ENCODE data around the gene LIMK1.

Gene LIMK1

DNA sequence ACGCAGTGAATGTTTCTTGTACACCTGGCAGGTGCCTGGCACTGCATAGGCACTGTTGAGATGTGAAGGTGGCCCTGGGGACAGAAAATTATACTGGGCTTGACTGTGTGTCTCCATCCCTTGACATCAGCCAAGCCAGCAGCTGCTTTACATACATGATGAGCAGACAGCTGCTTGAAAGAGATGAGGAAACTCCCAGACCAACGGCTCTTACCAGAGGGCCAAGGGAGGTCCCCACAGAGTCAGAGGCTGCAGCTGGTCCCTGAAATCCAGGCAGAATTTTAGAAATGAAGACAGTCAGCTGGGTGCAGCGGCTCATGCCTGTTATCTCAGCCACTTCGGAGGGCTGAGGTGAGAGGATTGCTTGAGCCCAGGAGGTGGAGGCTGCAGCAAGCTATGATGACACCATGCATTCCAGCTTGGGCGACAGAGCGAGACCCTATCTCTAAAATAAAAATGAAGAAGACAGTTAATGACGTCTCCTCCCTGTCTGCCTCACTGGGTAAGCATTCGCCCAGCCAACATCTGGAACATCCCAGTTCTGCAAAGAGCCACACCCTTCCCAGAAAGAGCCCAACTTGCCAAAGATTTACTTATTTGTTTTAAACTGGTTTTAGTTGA, 17.6 kb downstream of the LIMK1 start:
- H3F3A ChIP-seq (ENCODE audit: low read depth) = no peaks in the 10 kb centered on the region
- H3K79me2 ChIP-seq (ENCODE audit: insufficient read depth, low read length) = no peaks in the 10 kb centered on the region; the same call in 1 of the 2 replicates
- no peak for TF ChIP-seq EZH2phosphoT487 (IDR thresholded peaks at IDR 0.05; ENCODE audit: borderline replicate concordance)
- TF ChIP-seq, protein P1, sequence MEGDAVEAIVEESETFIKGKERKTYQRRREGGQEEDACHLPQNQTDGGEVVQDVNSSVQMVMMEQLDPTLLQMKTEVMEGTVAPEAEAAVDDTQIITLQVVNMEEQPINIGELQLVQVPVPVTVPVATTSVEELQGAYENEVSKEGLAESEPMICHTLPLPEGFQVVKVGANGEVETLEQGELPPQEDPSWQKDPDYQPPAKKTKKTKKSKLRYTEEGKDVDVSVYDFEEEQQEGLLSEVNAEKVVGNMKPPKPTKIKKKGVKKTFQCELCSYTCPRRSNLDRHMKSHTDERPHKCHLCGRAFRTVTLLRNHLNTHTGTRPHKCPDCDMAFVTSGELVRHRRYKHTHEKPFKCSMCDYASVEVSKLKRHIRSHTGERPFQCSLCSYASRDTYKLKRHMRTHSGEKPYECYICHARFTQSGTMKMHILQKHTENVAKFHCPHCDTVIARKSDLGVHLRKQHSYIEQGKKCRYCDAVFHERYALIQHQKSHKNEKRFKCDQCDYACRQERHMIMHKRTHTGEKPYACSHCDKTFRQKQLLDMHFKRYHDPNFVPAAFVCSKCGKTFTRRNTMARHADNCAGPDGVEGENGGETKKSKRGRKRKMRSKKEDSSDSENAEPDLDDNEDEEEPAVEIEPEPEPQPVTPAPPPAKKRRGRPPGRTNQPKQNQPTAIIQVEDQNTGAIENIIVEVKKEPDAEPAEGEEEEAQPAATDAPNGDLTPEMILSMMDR (conservative IDR thresholded peaks at IDR 0.05; ENCODE audit: low read length) = no peak
- H3K36me3 ChIP-seq (ENCODE audit: insufficient read depth, low read length) = peaks cover 27% of the 10 kb centered on the region; the same call in 1 of the 2 replicates
- H4K20me1 ChIP-seq (ENCODE audit: insufficient read depth, low read length, poor library complexity, severe bottlenecking) = no peaks in the 10 kb centered on the region
- no peak overlapping the region for H3K9ac ChIP-seq (ENCODE audit: low read depth, low read length, poor library complexity, severe bottlenecking)
- H3K27me3 ChIP-seq (ENCODE audit: insufficient read depth, low read length, poor library complexity, severe bottlenecking) = no peaks in the 10 kb centered on the region
- H3K4me2 ChIP-seq (ENCODE audit: low read depth, low read length, poor library complexity, severe bottlenecking) = no peak overlapping the region
- H3K9me2 ChIP-seq (replicated peaks; ENCODE audit: low read depth, low read length) = no peaks in the 10 kb centered on the region
- no peak overlapping the region for H3K4me3 ChIP-seq (ENCODE audit: low read length, poor library complexity, severe bottlenecking)
- no peaks in the 10 kb centered on the region for H3K4me1 ChIP-seq (ENCODE audit: insufficient read depth, low read length, poor library complexity, severe bottlenecking)
- no peak overlapping the region for H2AFZ ChIP-seq (ENCODE audit: low read length)
- H3K9me3 ChIP-seq (ENCODE audit: insufficient read depth, low read depth, low read length) = no peaks in the 10 kb centered on the region

GRCh38 chr7:74103219-74103772, 19.7 kb downstream of the LIMK1 start:
- Histone ChIP-seq H3K27me3 (ENCODE audit: insufficient read depth, low read length, poor library complexity, severe bottlenecking) (no peaks in the 10 kb centered on the region), H3K9me3 (ENCODE audit: insufficient read depth, low read depth, low read length) (no peaks in the 10 kb centered on the region), H3K36me3 (ENCODE audit: insufficient read depth, low read length) (peaks cover 35% of the 10 kb centered on the region; the same call in 1 of the 2 replicates), H3K9ac (ENCODE audit: low read depth, low read length, poor library complexity, severe bottlenecking) (no peak overlapping the region), H2AFZ (ENCODE audit: low read length) (no peak overlapping the region), H3K79me2 (ENCODE audit: insufficient read depth, low read length) (no peaks in the 10 kb centered on the region), H3F3A (ENCODE audit: low read depth) (no peaks in the 10 kb centered on the region), H4K20me1 (ENCODE audit: insufficient read depth, low read length, poor library complexity, severe bottlenecking) (no peaks in the 10 kb centered on the region), H3K9me2 (replicated peaks; ENCODE audit: low read depth, low read length) (no peaks in the 10 kb centered on the region), H3K4me2 (ENCODE audit: low read depth, low read length, poor library complexity, severe bottlenecking) (no peak overlapping the region), H3K4me1 (ENCODE audit: insufficient read depth, low read length, poor library complexity, severe bottlenecking) (no peaks in the 10 kb centered on the region), H3K4me3 (ENCODE audit: low read length, poor library complexity, severe bottlenecking) (no peak overlapping the region)
- TF ChIP-seq, protein P1 (conservative IDR thresholded peaks at IDR 0.05; ENCODE audit: low read length) = no peak
- TF ChIP-seq EZH2phosphoT487 (IDR thresholded peaks at IDR 0.05; ENCODE audit: borderline replicate concordance) = no peak

- Histone ChIP-seq H3K4me1 (ENCODE audit: insufficient read depth, low read length, poor library complexity, severe bottlenecking) (no peaks in the 10 kb centered on the region), H2AFZ (ENCODE audit: low read length) (no peak overlapping the region), H3K79me2 (ENCODE audit: insufficient read depth, low read length) (no peaks in the 10 kb centered on the region), H3K27me3 (ENCODE audit: insufficient read depth, low read length, poor library complexity, severe bottlenecking) (no peaks in the 10 kb centered on the region), H3K9me3 (ENCODE audit: insufficient read depth, low read depth, low read length) (no peaks in the 10 kb centered on the region), H3K4me3 (ENCODE audit: low read length, poor library complexity, severe bottlenecking) (no peak overlapping the region), H3K9ac (ENCODE audit: low read depth, low read length, poor library complexity, severe bottlenecking) (no peak overlapping the region), H3F3A (ENCODE audit: low read depth) (no peaks in the 10 kb centered on the region), H3K36me3 (ENCODE audit: insufficient read depth, low read length) (peaks cover 30% of the 10 kb centered on the region; the same call in 1 of the 2 replicates), H3K4me2 (ENCODE audit: low read depth, low read length, poor library complexity, severe bottlenecking) (no peak overlapping the region), H4K20me1 (ENCODE audit: insufficient read depth, low read length, poor library complexity, severe bottlenecking) (no peaks in the 10 kb centered on the region), H3K9me2 (replicated peaks; ENCODE audit: low read depth, low read length) (no peaks in the 10 kb centered on the region)
- TF ChIP-seq, protein P1 (conservative IDR thresholded peaks at IDR 0.05; ENCODE audit: low read length) = no peak
- no peak for TF ChIP-seq EZH2phosphoT487 (IDR thresholded peaks at IDR 0.05; ENCODE audit: borderline replicate concordance)
These were observed 21.1 kb downstream of the LIMK1 start for GRCh38 chr7:74104702-74105101.
